Neural progenitor cell (in vitro differentiated cells): ENCODE data around the gene C1orf56. TPM values are rescaled to one million over a fixed set of nuclear protein-coding genes. Genes with fewer than 3 reads are reported as not detected.
A peak's percentile ranks its signal among the peaks of the same experiment; 100 is the strongest.
"Not testable (repeated sequence)": the region's sequence is repeated elsewhere in the genome, so short reads cannot be mapped to it uniquely, and the experiment has no call there.

Source experiments
- DNase-seq: peaks from one replicate; pipeline ENCODE4 v3.0.0-alpha.2; 2016; ENCODE audit warnings: low spot score
- H2AFZ ChIP-seq: fragments of 200-600 bp; sonication (generic); replicated peaks from 2 replicates; pipeline ENCODE4 v1.6.1; 2016; ENCODE audit warnings: antibody characterized with exemption
- H3F3A ChIP-seq: fragments of 200-600 bp; sonication (generic); 2 replicates; pipeline ENCODE4 v1.6.1; 2016; ENCODE audit warnings: antibody characterized with exemption, low read depth
- H3K27ac ChIP-seq: fragments of 200-600 bp; sonication (generic); 2 replicates; pipeline ENCODE4 v1.5.1; 2016; ENCODE audit warnings: mild to moderate bottlenecking
- H3K27me3 ChIP-seq: fragments of 200-600 bp; sonication (generic); 2 replicates; pipeline ENCODE4 v1.6.1; 2016; ENCODE audit warnings: mild to moderate bottlenecking, moderate library complexity
- H3K36me3 ChIP-seq: fragments of 200-600 bp; sonication (generic); 2 replicates; pipeline ENCODE4 v1.5.1; 2016
- H3K4me1 ChIP-seq: fragments of 200-600 bp; sonication (generic); 2 replicates; pipeline ENCODE4 v1.6.1; 2016; ENCODE audit warnings: mixed run types
- H3K4me2 ChIP-seq: fragments of 200-600 bp; sonication (generic); 2 replicates; pipeline ENCODE4 v1.6.1; 2016
- H3K4me3 ChIP-seq: fragments of 200-600 bp; sonication (generic); 2 replicates; pipeline ENCODE4 v1.5.1; 2016
- H3K79me2 ChIP-seq: fragments of 200-600 bp; sonication (generic); 2 replicates; pipeline ENCODE4 v1.6.1; 2016; ENCODE audit warnings: low read depth
- H3K9ac ChIP-seq: fragments of 200-600 bp; sonication (generic); 2 replicates; pipeline ENCODE4 v1.6.1; 2016
- H3K9me3 ChIP-seq: fragments of 200-600 bp; sonication (generic); 2 replicates; pipeline ENCODE4 v1.5.1; 2016; ENCODE audit warnings: low read depth
- H4K20me1 ChIP-seq: fragments of 200-600 bp; sonication (generic); 2 replicates; pipeline ENCODE4 v1.6.1; 2016; ENCODE audit warnings: low read depth
- H3K27ac Mint-ChIP-seq: 3 replicates; pipeline ENCODE4 v1.8.0; 2021; ENCODE audit warnings: mixed read lengths
- H3K27me3 Mint-ChIP-seq: 2 replicates; pipeline ENCODE4 v1.8.0; 2022; ENCODE audit warnings: low read depth, mild to moderate bottlenecking, inconsistent platforms, moderate library complexity, mixed read lengths; ENCODE audit not compliant: insufficient read depth
- H3K36me3 Mint-ChIP-seq: 3 replicates; pipeline ENCODE4 v1.8.0; 2021; ENCODE audit warnings: mixed read lengths
- H3K4me1 Mint-ChIP-seq: 3 replicates; pipeline ENCODE4 v1.8.0; 2021; ENCODE audit warnings: mixed read lengths
- H3K4me3 Mint-ChIP-seq: 3 replicates; pipeline ENCODE4 v1.8.0; 2021; ENCODE audit warnings: mild to moderate bottlenecking, moderate library complexity, mixed read lengths
- H3K9me3 Mint-ChIP-seq: 3 replicates; pipeline ENCODE4 v1.8.0; 2020; ENCODE audit warnings: mixed read lengths
- CTCF ChIP-seq: fragments of 200-600 bp; sonication (generic); IDR thresholded peaks from 2 replicates; pipeline ENCODE4 v1.5.1; 2017; ENCODE audit warnings: antibody characterized with exemption, mild to moderate bottlenecking
- EZH2 ChIP-seq: fragments of 200-600 bp; sonication (generic); IDR thresholded peaks from 2 replicates; pipeline ENCODE4 v1.6.1; 2017; ENCODE audit warnings: antibody characterized with exemption, mild to moderate bottlenecking, moderate library complexity
- EZH2phosphoT487 ChIP-seq: fragments of 200-600 bp; sonication (generic); IDR thresholded peaks from 2 replicates; pipeline ENCODE4 v1.6.1; 2017; ENCODE audit warnings: antibody characterized with exemption
- small RNA-seq: library from RNA; depleted of rRNA; stranded (forward); fragments of <200 nt; gene quantifications from one replicate; pipeline ENCODE3, GENCODE V24; 2015
- total RNA-seq: library from RNA; depleted of rRNA; stranded (reverse); fragments of >200 nt; gene quantifications from 2 replicates; pipeline ENCODE4 v1.2.3, GENCODE V29; 2015; ENCODE audit warnings: low replicate concordance

C1orf56 gene
- total RNA-seq, 1 donor from 2014 or later, result 2.9 TPM

GRCh38 chr1:151072224-151072623, 24.7 kb downstream of the C1orf56 start:
- no peak overlapping the region for H3K27ac Mint-ChIP-seq
- no peak overlapping the region for H3K27ac ChIP-seq
- no peak for DNase-seq
- peaks cover 10% of the 10 kb centered on the region for H3K27me3 Mint-ChIP-seq
- H3K36me3 ChIP-seq, result no peaks in the 10 kb centered on the region
- no peaks in the 10 kb centered on the region for H3K27me3 ChIP-seq
- H4K20me1 ChIP-seq, result no peaks in the 10 kb centered on the region
- H3K4me1 Mint-ChIP-seq, result peaks cover 17% of the 10 kb centered on the region
- H3K4me1 ChIP-seq, result no peaks in the 10 kb centered on the region
- no peak overlapping the region for H3K4me3 ChIP-seq
- H3K9ac ChIP-seq, result no peak overlapping the region
- peaks cover 21% of the 10 kb centered on the region for H3K36me3 Mint-ChIP-seq
- no peaks in the 10 kb centered on the region for H3K9me3 Mint-ChIP-seq
- no peak overlapping the region for H3K4me2 ChIP-seq
- peaks cover 45% of the 10 kb centered on the region for H3F3A ChIP-seq
- H2AFZ ChIP-seq, result no peak overlapping the region
- peak overlapping the region; percentile 92 for H3K4me3 Mint-ChIP-seq
- no peaks in the 10 kb centered on the region for H3K9me3 ChIP-seq
- TF ChIP-seq CTCF (no peak), EZH2 (no peak), EZH2phosphoT487 (no peak)
- peaks cover 27% of the 10 kb centered on the region for H3K79me2 ChIP-seq

- H3K4me1 Mint-ChIP-seq, result no peaks in the 10 kb centered on the region
- H3K4me3 ChIP-seq, result no peak overlapping the region
- DNase-seq, result no peak
- H3K27me3 Mint-ChIP-seq, result no peaks in the 10 kb centered on the region
- no peak overlapping the region for H2AFZ ChIP-seq
- H3K79me2 ChIP-seq, result no peaks in the 10 kb centered on the region
- H3K4me2 ChIP-seq, result no peak overlapping the region
- H3K4me1 ChIP-seq, result no peaks in the 10 kb centered on the region
- H3K9me3 Mint-ChIP-seq, result no peaks in the 10 kb centered on the region
- H3K27ac ChIP-seq, result no peak overlapping the region
- no peaks in the 10 kb centered on the region for H3K27me3 ChIP-seq
- no peak for TF ChIP-seq EZH2
- TF ChIP-seq EZH2phosphoT487, result no peak
- TF ChIP-seq CTCF, result no peak
- H3K36me3 Mint-ChIP-seq, result no peaks in the 10 kb centered on the region
- no peaks in the 10 kb centered on the region for H3F3A ChIP-seq
- no peak overlapping the region for H3K9ac ChIP-seq
- H3K27ac Mint-ChIP-seq, result no peak overlapping the region
- no peaks in the 10 kb centered on the region for H3K36me3 ChIP-seq
- no peaks in the 10 kb centered on the region for H4K20me1 ChIP-seq
- no peak overlapping the region for H3K4me3 Mint-ChIP-seq
- no peaks in the 10 kb centered on the region for H3K9me3 ChIP-seq
These were observed 38.5 kb downstream of the C1orf56 start for GRCh38 chr1:151085953-151086559.

- not testable (repeated sequence) for H3K4me1 ChIP-seq, H3K9me3 ChIP-seq, H3K4me3 ChIP-seq, H3K27me3 ChIP-seq, H3K4me3 Mint-ChIP-seq, H3K79me2 ChIP-seq, H3K27me3 Mint-ChIP-seq, H3K9ac ChIP-seq, H3K27ac Mint-ChIP-seq, H2AFZ ChIP-seq, H3K36me3 ChIP-seq, H3K9me3 Mint-ChIP-seq, H3F3A ChIP-seq, DNase-seq, H3K4me2 ChIP-seq, H4K20me1 ChIP-seq, H3K36me3 Mint-ChIP-seq, H3K27ac ChIP-seq, H3K4me1 Mint-ChIP-seq
These were observed 49.9 kb downstream of the C1orf56 start for GRCh38 chr1:151097426-151097825.

GRCh38 chr1:151098126-151098525, 50.6 kb downstream of the C1orf56 start:
- Histone ChIP-seq H3K4me1 (no peaks in the 10 kb centered on the region), H3K9me3 (no peaks in the 10 kb centered on the region), H3K9ac (no peak overlapping the region), H3K4me3 (no peak overlapping the region), H2AFZ (no peak overlapping the region), H3K4me2 (no peak overlapping the region), H3K27me3 (no peaks in the 10 kb centered on the region), H3K79me2 (no peaks in the 10 kb centered on the region), H4K20me1 (no peaks in the 10 kb centered on the region), H3K27ac (no peak overlapping the region), H3F3A (no peaks in the 10 kb centered on the region), H3K36me3 (no peaks in the 10 kb centered on the region)
- Mint-ChIP-seq H3K9me3 (no peaks in the 10 kb centered on the region), H3K27me3 (no peaks in the 10 kb centered on the region), H3K36me3 (no peaks in the 10 kb centered on the region), H3K4me1 (no peaks in the 10 kb centered on the region), H3K4me3 (no peak overlapping the region), H3K27ac (no peak overlapping the region)
- TF ChIP-seq EZH2 (no peak), CTCF (no peak), EZH2phosphoT487 (no peak)
- DNase-seq, result no peak

Small RNAs within 50 kb of the gene (small RNA-seq; reads per million reads assigned to genes)
- gene RNU6-884P, result not detected

Other genes starting within 250 kb of the C1orf56 start
- gene CTSK, start 239.5 kb upstream of the C1orf56 start, total RNA-seq, result 3.9 and 6.7 TPM in 2 replicates
- 34.9 and 39.0 TPM in 2 replicates for gene ARNT, start 171.2 kb upstream of the C1orf56 start, total RNA-seq
- gene CTXND2, start 160.6 kb upstream of the C1orf56 start, total RNA-seq, result not detected in 2 replicates
- gene SETDB1, start 121.4 kb upstream of the C1orf56 start, total RNA-seq, result 63.4 and 79.5 TPM in 2 replicates
- gene CERS2, start 72.9 kb upstream of the C1orf56 start, total RNA-seq, result 104 and 122 TPM in 2 replicates
- gene ANXA9, start 65.5 kb upstream of the C1orf56 start, total RNA-seq, result 0.77 TPM in 1 of 2 replicates, not detected in the other
- gene MINDY1, start 40.8 kb upstream of the C1orf56 start, total RNA-seq, result 8.5 and 15.8 TPM in 2 replicates
- gene PRUNE1, start 39.3 kb upstream of the C1orf56 start, total RNA-seq, result 27.0 and 33.0 TPM in 2 replicates
- gene BNIPL, start 11.2 kb upstream of the C1orf56 start, total RNA-seq, result 0.97 and 1.0 TPM in 2 replicates
- 50.7 and 54.9 TPM in 2 replicates for gene CDC42SE1, start 11.9 kb downstream of the C1orf56 start, total RNA-seq
- 27.9 and 37.0 TPM in 2 replicates for gene MLLT11, start 12.6 kb downstream of the C1orf56 start, total RNA-seq
- 6.5 and 6.9 TPM in 2 replicates for gene GABPB2, start 23.0 kb downstream of the C1orf56 start, total RNA-seq
- 5.6 and 12.1 TPM in 2 replicates for gene SEMA6C, start 98.9 kb downstream of the C1orf56 start, total RNA-seq
- gene TNFAIP8L2, start 108.9 kb downstream of the C1orf56 start, total RNA-seq, result not detected in 2 replicates
- gene LYSMD1, start 118.2 kb downstream of the C1orf56 start, total RNA-seq, result 15.5 and 18.9 TPM in 2 replicates
- gene SCNM1, start 118.4 kb downstream of the C1orf56 start, total RNA-seq, result 22.0 and 25.3 TPM in 2 replicates
- not detected in 2 replicates for gene TMOD4, start 128.2 kb downstream of the C1orf56 start, total RNA-seq
- gene VPS72, start 142.4 kb downstream of the C1orf56 start, total RNA-seq, result 107 and 117 TPM in 2 replicates
- 81.2 and 90.6 TPM in 2 replicates for gene PIP5K1A, start 150.8 kb downstream of the C1orf56 start, total RNA-seq
- 123 and 162 TPM in 2 replicates for gene PSMD4, start 207.0 kb downstream of the C1orf56 start, total RNA-seq
- 20.2 and 43.1 TPM in 2 replicates for gene ZNF687, start 234.5 kb downstream of the C1orf56 start, total RNA-seq